CD4-positive, alpha-beta T cell treated with Interleukin-2 at 100 ng/mL for 4 hours (primary cell): Measurements from ENCODE around the gene ALMS1.
"Not testable (repeated sequence)": the region's sequence is repeated elsewhere in the genome, so short reads cannot be mapped to it uniquely, and the experiment has no call there.

ENCODE experiments used
- DNase-seq: peaks from one replicate; pipeline ENCODE4 v3.0.0-alpha.2; 2020; ENCODE audit warnings: low spot score

ALMS1 gene

DNA sequence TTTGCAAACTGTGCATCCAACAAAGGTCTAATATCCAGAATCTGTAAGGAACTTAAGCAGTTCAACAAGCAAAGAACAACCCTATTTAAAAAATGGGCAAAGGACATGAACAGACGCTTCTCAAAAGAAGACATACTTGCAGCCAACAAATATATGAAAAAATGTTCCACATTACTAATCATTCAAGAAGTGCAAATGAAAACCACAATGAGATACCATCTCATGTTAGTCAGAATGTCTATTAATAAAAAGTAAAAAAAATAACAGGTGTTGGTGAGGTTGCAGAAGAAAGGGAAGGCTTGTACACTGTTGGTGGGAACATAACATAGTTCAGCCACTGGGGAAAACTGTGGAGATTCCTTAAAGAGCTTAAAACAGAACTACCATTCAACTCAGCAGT, 130.4 kb downstream of the ALMS1 start:
- DNase-seq, result no peak

DNA sequence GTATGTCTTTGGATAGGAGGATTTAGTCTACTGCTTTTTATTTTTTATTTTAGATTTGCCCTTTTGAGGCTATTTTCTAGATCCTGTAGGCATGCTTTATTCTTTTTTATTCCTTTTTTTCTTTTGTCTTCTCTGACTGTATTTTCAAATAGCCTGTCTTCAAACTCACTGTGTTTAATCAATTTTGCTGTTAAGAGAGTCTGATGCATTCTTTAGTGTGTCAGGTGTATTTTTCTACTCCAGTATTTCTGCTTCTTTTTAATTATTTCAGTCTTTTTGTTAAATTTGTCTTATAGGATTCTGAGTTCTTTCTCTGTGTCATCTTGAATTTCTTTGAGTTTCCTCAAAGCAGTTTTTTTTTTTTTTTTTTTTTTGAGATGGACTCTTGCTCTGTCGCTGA, 143.1 kb downstream of the ALMS1 start:
- DNase-seq, result no peak

DNA sequence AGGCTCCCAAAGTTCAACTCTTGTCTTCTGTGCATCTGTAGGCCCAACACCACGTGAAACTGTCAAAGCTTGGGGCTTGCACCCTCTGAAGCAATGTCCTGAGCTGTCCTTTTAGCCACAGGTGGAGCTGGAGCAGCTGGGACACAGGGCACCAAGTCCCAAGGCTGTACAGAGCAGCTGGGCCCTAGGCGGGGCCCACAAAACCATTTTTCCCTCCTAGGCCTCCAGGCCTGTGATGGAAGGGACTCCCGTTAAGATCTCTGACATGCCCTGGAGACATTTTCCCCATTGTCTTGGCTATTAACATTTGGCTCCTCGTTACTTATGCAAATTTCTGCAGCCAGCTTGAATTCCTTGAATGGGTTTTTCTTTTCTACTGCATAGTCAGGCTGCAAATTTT, 145.1 kb downstream of the ALMS1 start:
- not testable (repeated sequence) for DNase-seq

DNA sequence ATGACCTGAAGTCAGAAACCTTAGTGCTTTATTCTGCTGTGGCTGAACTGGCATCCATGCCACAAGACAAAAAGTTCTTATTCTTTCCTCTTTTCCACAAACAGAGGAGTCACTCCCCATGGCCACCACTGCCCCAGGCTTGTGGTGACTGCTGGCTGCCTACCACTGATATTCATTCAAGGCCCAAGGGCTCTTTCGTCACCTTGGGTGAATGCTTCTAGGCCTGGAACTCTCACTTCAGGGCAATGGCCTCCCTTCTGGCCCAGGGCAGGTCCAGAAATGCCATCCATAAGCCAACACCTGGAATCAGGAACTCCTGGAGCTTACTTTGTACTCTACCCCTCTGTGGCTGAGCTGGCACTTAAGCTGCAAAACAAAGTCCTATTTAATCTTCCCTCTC, 146.7 kb downstream of the ALMS1 start:
- no peak for DNase-seq

DNA sequence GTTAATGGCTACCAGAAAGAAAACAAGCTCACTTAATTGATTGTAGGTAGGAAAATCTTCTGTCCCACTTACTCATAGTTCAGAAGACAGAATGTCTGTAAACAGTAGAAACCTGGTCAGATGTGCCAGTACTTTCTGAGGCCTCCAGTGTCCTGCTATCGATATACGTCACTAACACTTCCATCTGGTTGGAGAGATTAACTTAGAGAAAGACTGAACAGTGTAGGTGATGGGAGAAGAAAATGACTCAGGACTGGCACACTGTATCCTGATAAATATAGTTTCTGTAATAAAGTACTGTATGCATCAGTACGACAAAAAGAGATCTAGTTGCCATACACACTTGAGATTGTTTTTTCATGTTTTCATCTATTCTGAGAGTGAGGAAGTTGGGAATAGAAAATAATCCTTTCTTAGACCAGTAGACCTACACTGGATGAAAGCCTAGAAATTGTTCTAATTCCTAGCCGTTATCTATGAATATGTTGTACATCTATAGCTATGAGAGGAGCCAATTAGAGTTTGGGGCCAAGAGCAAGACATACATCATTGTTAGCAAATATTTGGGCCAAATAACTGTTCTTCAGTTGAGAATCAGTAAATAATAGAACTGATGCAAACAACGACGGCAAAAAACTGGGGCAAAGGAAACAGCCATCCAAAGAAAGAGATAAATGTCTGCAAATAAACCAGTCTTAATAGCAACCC, 150.7 kb downstream of the ALMS1 start:
- no peak for DNase-seq

DNA sequence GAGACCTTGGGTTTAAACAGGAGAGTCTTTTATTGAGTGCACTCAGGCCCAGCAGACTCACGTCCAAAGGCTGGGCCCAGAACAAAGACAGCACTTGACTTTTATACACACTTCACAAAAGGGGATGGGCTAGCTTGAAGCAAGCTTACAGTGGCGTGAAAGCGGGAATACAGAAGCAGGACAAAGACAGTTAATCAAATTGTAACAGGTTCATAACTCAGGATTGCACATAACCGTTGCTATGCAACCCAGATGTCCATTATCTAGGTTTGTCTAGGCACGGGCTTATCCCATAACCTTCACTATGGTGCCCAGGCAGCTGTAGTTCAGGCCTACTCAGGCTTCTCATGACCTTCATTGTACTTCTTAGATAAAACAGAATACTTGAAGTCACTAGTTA, 175.2 kb downstream of the ALMS1 start:
- DNase-seq, result not testable (repeated sequence)

DNA sequence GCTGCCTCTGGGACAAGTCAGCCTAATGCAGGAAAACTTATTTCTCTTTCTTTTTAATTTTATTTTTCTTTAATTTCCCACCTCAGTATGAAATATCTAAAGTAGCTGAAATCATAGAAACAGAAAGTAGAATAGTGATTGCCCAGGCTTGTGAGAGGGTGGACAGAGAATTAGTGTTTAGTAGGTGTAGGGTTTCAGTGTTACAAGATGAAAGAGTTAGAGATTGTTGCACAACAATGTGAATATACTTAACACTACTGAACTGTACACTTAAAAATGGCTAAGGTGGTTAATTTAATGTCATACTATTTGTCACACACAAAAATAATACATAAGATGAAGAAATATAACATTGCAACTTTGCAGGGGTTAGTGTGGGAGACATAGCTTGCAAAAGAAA, 175.8 kb downstream of the ALMS1 start:
- DNase-seq, result no peak

DNA sequence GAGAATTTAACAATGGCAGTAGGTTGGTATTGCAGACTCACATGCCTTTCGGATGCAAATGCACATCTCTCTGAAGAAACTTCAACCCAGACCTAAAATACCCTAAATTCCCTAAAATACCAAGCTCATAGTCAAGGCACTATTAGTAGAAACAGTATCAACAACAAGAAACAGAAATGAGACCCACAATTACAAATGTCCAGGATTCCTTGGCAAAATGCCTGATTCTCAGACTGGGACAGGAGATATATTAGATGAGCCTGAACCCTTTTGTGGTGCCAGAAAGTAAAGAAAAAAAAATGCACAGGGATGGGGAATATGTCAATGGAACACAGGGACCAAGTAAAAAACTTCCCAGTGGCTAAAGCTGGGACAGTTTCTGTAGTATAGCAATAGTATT, 179.3 kb downstream of the ALMS1 start:
- DNase-seq, result no peak

DNA sequence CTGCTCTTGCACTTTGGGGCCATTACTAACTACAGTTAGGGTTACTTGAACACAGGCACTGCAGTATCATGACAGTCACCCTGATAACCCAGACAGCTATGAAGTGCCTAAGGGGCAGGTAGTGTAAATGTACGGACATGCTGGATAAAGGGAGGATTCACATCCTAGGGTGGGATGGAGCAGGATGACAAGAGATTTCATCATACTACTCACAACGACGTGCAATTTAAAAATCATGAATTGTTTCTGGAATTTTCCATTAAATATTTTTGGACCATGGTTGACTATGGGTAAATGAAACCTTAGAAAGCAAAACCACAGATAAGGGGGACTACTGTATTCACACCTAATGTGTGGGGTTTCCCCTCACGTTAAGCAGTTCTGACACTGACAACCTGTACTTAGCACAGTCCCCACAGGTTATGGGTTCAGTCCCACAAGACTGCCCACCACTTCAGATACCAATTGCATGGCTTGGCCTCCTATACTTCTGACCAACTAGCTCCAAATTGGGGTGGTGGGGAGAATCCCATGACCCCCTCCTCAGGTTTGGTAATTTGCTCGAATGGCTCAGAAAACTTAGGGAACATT, 180.7 kb downstream of the ALMS1 start:
- DNase-seq, result no peak

DNA sequence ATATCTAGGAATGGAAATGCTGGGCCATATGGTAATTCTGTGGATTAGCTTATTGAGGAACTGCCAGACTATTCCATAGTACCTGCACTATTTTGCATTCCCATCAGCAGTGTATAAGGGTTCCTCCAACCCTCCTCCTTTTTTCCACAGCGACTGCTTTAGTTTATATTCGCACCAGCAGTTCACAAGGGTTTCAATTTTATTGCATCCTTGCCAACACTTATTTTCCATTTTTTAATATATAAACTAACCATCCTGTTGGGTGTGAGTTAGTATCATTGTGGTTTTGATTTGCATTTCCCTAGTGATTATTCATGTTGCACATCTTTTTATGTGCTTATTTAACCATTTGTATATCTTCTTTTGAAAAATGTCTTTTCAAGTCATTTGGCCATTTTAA, 189.6 kb downstream of the ALMS1 start:
- no peak for DNase-seq

DNA sequence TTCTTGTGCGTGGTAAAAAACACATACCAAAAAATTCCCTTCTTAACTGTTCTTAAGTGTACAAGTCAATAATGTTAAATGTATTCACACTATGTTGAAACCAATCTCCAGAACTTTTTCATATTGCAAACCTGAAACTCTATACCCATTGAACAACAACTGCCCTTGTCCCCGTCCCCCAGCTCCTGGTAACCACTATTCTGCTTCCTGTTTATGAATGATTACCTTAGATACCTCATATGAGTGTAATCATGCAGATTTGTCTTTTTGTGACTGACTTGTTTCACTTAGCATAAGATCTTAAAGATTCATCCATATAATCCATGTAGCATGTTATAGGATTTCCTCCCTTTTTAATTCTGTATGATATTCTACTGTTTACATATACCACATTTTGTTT, 196.7 kb downstream of the ALMS1 start:
- DNase-seq, result no peak

DNA sequence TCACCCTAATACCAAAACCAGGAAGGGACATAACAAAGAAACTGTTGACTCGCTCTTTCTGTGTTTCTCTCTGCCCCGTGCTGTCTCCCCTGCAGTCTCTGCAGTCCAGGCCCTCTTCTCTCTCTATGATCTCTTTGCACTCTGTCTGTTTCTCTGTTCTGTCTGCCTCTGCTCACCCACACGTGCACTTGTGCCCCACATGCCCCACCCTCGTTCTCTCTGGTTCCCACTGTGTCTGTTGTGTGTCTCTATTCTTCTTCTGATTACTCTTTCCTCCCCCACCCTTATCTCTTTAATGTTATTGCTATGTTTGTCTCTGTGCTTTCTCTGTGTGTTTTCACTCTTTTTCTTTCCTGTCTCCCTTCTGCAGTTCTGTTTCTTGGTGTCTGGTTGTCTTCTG, 202.5 kb downstream of the ALMS1 start:
- DNase-seq, result no peak

DNA sequence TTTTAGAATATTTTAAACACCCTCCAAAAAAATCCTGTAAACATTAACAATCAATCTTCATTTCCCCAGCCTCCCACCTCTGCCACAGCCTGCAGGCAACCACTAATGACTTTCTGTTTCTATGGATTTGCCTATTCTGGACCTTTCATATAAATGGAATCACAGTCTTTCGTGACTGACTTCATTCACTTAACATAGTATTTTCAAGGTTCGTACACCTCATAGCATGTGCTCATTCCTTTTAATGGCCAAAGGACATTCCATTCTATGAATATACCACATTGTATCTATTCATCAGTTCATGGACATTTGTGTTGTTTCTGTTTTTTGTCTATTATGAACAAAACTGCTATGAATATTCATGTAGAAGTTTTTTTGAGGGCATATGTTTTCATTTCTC, 208.0 kb downstream of the ALMS1 start:
- no peak for DNase-seq

DNA sequence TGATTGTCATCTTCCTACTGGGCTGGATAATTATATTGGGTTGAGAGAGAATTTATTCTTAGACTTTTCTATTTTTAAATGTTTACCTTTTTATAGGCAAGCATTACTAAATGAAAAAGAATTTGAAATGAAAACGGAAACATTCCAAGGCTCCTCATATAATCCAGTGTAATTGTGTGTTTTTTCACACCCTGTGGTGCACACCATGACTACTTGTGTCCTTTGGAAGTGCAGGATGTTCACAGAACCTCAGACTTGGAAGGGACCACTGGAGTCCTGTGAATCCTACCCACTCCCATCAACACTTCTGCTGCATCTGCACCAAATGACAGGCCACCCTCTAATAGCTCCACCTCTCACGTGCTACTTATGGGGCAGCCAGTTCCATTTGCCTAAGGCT, 208.6 kb downstream of the ALMS1 start:
- no peak for DNase-seq

DNA sequence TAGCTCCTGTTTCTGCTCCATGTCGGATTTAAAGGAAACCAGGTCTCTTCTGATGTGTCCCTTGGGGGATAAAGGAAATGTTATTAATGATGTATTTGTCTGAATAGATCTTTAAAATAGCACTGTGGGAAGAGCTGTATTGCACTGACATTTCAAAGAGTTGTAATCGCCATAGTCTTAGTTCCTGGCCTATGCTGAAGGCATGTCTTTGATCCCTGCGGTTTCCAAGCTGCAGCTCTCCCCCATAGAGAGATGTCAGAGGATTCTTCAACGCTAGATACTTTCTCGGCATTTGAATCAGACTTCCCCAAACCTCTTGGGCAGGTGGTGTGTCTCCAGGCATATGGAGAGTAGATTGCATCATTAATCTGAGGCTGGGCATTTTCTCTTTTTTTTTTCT, 216.1 kb downstream of the ALMS1 start:
- DNase-seq, result no peak

DNA sequence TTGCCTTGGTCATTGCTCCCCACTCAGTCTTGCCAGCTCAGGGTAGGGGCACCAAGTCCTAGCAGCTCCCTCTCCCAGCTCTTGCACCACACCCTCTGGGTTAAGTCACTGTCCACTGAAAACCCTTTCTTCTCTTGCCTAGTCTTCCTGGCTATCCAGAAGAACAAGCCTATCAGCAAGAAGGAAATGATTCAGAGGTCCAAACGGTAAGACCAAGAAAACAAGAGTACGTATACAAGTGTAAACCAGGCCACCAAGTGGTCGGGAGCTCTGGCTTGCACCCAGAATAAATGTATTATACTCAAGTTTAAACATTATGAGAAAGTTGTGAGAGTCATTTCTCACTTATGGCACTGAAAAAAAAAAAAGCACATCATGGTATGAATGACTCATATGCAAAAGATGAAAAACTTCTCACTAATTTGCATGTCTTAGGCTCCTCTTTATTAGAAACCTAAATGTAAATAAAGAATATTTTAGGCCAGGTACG, 217.5 kb downstream of the ALMS1 start:
- DNase-seq, result not testable (repeated sequence)

DNA sequence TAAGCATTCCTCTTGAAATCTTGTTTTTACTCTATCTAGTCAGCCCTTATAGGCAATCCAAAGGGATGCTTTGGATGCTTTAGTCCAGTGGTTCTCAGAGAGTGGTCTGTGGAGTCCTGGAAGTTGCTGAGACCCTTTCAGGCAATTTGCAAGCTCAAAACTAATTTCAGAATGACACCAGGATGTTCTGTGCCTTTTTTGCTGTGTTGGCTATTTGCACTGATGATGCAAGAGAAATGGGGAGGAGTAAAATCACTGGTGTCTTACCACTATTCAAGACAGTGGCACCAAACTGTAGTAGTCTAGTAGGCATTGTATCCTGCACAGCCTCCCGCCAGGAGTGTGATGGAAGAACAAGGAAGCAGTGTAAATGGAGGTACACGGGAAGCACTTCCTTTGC, 219.0 kb downstream of the ALMS1 start:
- not testable (repeated sequence) for DNase-seq

DNA sequence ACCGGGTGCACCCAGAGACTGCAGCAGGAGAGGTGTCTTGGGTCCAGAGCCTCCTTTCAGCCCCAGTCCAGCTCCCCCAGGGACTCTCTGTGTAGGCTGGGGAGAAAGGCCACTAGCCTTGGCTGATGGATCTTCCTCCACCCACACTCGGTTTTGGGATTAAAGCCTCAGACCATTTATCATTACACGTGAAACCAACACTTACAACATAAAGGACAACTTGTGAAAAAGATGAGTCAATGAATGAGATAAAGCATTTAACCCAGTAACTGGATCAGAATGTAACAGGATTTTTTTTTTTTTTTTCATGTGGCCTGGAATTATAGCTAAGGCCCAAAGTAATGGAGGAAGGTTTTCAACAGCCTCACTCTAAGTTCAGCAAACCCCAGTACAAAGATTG, 224.5 kb downstream of the ALMS1 start:
- DNase-seq, result no peak

DNA sequence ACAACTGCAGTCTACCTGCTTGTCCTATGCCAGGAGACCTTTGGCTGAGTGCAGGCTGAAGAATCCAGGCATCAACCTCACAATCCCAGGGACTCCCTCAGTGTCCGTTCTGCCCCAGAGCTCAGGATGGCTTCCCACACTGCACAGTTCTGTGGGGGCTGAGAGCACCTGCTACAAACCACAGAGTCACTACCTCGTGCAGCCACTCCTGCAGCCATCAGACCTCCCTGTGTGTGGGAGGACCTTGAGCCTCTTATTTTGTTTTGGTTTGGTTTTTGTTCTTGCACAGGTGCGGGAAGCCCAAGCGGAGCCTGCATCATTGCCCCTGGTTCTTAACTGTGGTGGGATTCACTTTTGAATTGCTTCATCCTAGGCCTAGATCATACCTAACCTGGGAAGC, 225.6 kb downstream of the ALMS1 start:
- DNase-seq, result no peak

DNA sequence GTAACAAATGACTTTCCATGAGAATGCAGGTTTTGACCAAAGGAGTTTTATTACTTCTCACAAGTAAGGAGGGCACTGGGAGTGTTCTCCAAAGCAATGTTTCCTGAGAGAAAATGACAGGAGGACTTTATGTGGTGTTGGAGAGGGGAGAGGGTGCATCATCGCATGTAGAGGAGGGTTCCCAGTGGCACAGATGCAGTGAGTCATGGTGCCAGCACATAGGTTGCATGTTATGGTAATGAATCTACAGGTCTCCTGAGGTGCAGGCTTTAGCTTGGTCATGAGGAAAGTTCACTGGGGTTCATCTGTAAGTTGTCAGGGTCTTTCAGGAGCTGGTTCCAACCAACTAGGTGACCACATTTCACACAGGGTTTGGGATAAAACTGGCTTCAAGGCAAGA, 226.2 kb downstream of the ALMS1 start:
- no peak for DNase-seq

DNA sequence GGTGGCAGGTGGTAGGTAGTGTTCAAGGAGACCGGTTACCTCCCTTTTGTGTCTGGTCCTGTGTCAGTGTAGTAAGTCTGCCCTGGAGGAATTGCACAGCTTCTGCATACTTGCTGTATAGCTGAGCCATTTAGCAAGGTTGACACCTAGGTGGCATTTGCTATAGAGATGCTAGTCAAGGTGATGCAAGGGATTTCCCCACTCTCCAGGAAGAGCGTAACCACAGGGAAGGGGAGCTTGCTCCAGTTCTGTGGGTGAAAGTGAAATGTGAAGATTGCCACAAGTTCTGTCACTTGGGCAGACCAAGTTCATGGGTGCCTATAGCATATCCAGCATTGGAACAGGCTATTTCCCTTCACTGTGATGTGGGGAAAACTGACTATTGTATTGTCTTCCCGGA, 228.5 kb downstream of the ALMS1 start:
- DNase-seq, result no peak

DNA sequence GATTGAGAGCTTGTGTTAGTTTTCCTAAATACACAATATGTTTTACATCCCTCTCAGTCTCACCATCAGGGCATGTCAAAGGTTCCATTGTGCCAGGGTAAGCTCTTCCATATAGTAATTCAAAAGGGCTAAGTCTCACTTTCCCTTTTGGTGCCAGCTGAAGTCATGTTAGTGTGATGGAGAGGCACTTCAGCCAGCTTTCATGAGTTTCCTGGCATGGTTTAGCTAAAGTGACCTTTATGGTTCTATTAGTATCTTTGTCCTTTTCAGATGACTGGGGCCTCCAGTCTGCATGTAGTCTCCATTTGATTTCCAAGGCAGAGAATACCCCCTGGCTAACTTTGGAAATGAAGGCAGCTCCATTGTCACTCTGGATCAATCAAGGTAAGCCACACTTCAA, 229.4 kb downstream of the ALMS1 start:
- no peak for DNase-seq

DNA sequence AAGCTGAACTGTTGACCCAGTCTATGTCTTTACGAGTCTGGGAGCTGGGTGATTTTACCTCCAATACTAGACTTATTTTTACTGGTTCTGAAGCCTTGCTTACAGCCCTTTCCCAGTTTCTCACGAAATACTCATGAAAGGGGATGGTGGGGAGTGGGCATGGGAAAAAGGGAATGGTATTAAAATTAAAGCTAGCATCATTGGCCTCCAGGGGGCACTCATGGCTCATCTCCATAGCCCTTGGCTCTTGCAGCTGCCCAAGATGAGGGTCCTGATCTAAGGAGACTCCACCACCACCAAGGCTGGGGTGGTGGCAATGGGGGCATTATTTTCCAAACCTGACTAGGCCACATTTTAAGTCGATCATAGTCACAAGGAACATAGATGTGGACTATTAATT, 234.3 kb downstream of the ALMS1 start:
- not testable (repeated sequence) for DNase-seq

DNA sequence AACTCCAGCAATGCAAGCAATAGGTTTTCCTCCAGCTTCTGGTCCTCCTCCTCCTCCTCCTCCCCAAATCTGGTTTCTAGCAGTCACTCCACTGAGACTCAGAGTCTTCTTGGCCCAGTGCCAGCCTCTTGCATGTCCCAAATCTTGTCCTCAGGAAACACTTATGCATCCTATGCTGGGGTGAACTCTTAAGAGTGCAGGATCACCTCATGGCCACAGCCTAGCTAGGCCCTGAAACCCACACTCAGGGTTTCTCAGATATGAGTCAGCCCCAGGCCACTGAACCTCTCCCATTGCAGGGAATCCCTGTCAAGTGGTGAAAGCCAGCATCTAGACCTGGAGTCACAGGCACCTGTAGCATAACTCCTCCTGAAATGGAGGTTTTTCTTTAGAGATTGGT, 238.4 kb downstream of the ALMS1 start:
- DNase-seq, result not testable (repeated sequence)
